ENCODE results near the gene DIO2.

DIO2 gene

GRCh38 chr14:80167793-80168448, 43.4 kb downstream of the DIO2 start:
- DNase-seq: no peak

GRCh38 chr14:80164991-80165721, 46.1 kb downstream of the DIO2 start:
- no peak for DNase-seq

GRCh38 chr14:80152763-80153162, 58.5 kb downstream of the DIO2 start:
- no peak for DNase-seq

DNA sequence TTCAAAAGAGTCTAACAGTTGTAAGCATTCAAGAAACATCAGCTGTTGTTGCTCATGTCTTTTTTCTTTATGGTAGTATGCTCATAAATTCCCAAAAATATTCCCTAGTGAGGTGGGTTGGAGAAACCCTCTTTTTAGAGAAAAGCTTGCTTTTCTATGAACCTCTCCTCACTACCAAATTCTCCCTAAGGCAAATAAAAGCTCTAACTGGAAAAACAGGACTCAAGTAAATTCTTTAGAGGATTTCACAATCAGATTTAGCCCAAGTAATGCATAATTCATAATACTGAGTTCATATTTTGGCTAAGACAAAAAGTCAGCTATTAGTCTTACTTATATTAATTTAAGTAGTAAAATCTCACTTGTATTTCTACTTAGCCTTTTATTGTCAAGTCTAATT, 59.1 kb downstream of the DIO2 start:
- DNase-seq: no peak

GRCh38 chr14:80150301-80150700, 61.0 kb downstream of the DIO2 start:
- DNase-seq: no peak
